Heart left ventricle (tissue), 16 donors: ENCODE results near the gene CD300E. TPM values are rescaled to one million over a fixed set of nuclear protein-coding genes. Genes with fewer than 3 reads are reported as not detected.

ENCODE experiments used
- ATAC-seq, 4 donors: fragments of 200-7000 bp; cut with Tn5 transposase; one replicate each; pipeline ENCODE4 v1.9.1; 2020 to 2022; ENCODE audit warnings: moderate library complexity in 4 of 4, mild to moderate bottlenecking in 3 of 4, moderate number of reproducible peaks in 1 of 4
- DNase-seq, 5 donors: peaks; one replicate each; pipeline ENCODE4 v3.0.0-alpha.2; 2020
- H3K27ac ChIP-seq, 12 donors: fragments of 200-600 bp; sonication (generic) in 4 of 12; one replicate each; pipeline versions ENCODE4 v1.5.0 to v1.8.0; 2016 to 2022; ENCODE audit warnings: mild to moderate bottlenecking in 2 of 12
- H3K27me3 ChIP-seq, 9 donors: fragments of 200-600 bp; sonication (generic) in 2 of 9; one replicate each; pipeline versions ENCODE4 v1.5.1 to v1.8.0; 2016 to 2022; ENCODE audit warnings: mild to moderate bottlenecking in 3 of 9
- H3K36me3 ChIP-seq, 9 donors: fragments of 200-600 bp; sonication (generic) in 2 of 9; one replicate each; pipeline versions ENCODE4 v1.5.0 to v1.8.0; 2018 to 2022; ENCODE audit warnings: mild to moderate bottlenecking in 2 of 9
- H3K4me1 ChIP-seq, 12 donors: fragments of 200-600 bp; sonication (generic) in 4 of 12; one replicate each; pipeline versions ENCODE4 v1.5.0 to v1.8.0; 2016 to 2022; ENCODE audit warnings: mild to moderate bottlenecking in 3 of 12
- H3K4me3 ChIP-seq, 12 donors: fragments of 200-600 bp; sonication (generic) in 4 of 12; one replicate each; pipeline versions ENCODE4 v1.5.0 to v1.8.0; 2017 to 2022; ENCODE audit warnings: mild to moderate bottlenecking in 9 of 12, moderate library complexity in 4 of 12
- H3K9me3 ChIP-seq, 12 donors: fragments of 200-600 bp; sonication (generic) in 4 of 12; one replicate each; pipeline versions ENCODE4 v1.5.0 to v1.8.0; 2016 to 2022; ENCODE audit warnings: mild to moderate bottlenecking in 1 of 12
- CTCF ChIP-seq, 12 donors: fragments of 200-600 bp; sonication (generic) in 4 of 12; IDR thresholded peaks; one replicate each; pipeline versions ENCODE4 v1.5.0 to v1.8.0; 2018 to 2022; ENCODE audit warnings: antibody characterized with exemption in 12 of 12, mild to moderate bottlenecking in 5 of 12
- POLR2A ChIP-seq, 2 donors: fragments of 450-650 bp; IDR thresholded peaks; one replicate each; pipeline ENCODE4 v1.6.1; 2017; ENCODE audit warnings: antibody characterized with exemption in 2 of 2, mild to moderate bottlenecking in 2 of 2, moderate library complexity in 2 of 2
- WGBS, 4 donors: extraction: QIAGEN DNeasy Blood & Tissue Kit in 2 of 4; methylation state at CpG; one replicate each; pipeline versions ENCODE4 v1.1.5 to v1.1.7; 2013 to 2018; 5-methylcytosine and 5-hydroxymethylcytosine counted together
- intact Hi-C, 10 donors: fragments of 100-400 bp; cut with DNase I; formaldehyde crosslinking; loops; one replicate each; pipeline versions ENCODE4 v1.11.1 to v1.14.2; 2022
- polyA plus RNA-seq, 2 donors: library from polyadenylated mRNA; stranded (reverse); fragments of 200-250 nt; gene quantifications; one replicate each; pipeline ENCODE4 v1.2.3, GENCODE V29; 2013
- total RNA-seq, 9 donors: library from RNA; depleted of rRNA in 2 of 9; stranded (reverse); fragments of >200 nt in 2 of 9; fragmentation: NEBNext Ultra II Directional in 3 of 9; extraction: Animal tissue kit (Norgen Biotek cat#: 25700) in 3 of 9; gene quantifications; one replicate each; pipeline versions ENCODE4 v1.1.0 to v1.2.4, GENCODE V29; 2016 to 2023
- donor health status: ischemic (EF 13 %, LVEDD 7.1; RV severe dilation, severe dysfunction).
- donor health status: healthy with polysubstance abuse.
- donor health status: DM: no; HTN: yes; CAD: no.
- donor health status: DM: no; HTN: no; CAD: no.
- donor health status: ischemic (EF 25% LVEDD 6.9; RV normal size, moderate dysfunction).
- donor health status: ischemic (EF 25% LVEDD 5.7; RV mildly dilated, moderate dysfunction).
- donor health status: healthy.
- donor health status: DM: yes; HTN: yes; CAD: no.
- donor health status: ischemic (EF 35%, LVEDD 5.7; RV mildly dilated, moderate dysfunction).
- donor health status: nonischemic (EF 11% LVEDD 7.7; RV severe dilation, severe dysfunction).
- donor health status: DM: yes; HTN: yes; CAD: no.
- donor health status: PGD.
- donor health status: ischemic (EF 29% LVEDD 5.4; RV normal size, mild dysfunction).
- donor health status: nonischemic (EF 23%, LVEDD 6.1; RV moderate dilation, normal function).

The CD300E gene
- total and polyA plus RNA-seq, 11 donors = 0.19 to 8.6 (median 0.46) TPM; not detected in 1

DNA sequence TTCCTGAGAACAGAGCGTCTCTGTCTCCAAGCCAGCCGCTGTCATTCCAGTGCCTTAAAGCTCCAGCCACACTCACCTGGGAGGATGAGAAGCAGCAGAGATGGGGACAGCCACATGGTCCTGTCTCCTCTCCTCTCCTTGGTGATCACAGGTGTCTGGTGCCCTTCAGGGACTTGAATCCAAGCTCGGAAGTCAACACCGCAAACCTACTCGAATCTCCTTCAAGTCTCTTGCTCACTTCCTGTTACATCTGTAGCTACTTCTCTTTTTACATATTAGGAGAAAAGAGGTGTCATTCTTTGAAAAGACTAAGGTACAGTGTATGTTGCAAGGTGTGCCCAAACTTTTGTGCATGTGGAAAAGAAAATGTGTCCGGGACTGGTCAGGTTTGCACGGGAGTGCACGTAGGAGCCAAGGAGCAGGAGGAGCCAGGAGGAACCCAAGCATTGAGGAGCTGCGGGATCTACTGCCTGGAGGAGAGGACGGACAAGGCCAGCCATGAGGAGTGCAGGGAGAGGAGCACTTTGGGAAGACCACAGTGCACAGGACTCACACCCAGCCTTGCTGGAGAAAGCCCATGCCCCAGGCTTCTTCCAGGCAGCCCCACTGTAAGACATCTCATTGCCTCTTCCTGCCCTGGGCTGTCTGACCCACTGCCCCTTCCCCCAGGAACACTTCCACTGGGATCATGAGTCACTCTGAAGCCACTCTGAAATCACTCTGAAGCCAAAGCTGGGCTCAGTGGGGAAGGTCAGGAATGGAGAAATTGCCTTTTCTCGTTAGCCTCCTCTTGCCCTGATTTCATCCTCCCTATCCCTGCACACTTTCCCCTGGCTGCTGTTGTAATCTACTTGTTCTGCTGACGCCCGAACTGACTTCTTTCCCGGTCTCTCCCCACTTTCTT lies 31.2 kb downstream of the CD300E start, which contains the start of gene CD300LD:
CD300LD (minus strand) TSS at position 197 of the 904 bp plus-strand sequence; CDS start at position 116, 81 bp downstream.
- intact Hi-C loops = no loop called here
- H3K4me1 ChIP-seq = peaks cover 0 to 8% (median 0%) of the 10 kb centered on the region in 12 donors
- DNase-seq (no peak), ATAC-seq (no peak)
- WGBS, 4 donors = 72 to 76% (median 73%) methylated on average over 14 of the region's 14 CpGs
- no peaks in the 10 kb centered on the region for H3K36me3 ChIP-seq
- H3K9me3 ChIP-seq = peaks cover 0 to 3% (median 0%) of the 10 kb centered on the region in 12 donors
- H3K4me3 ChIP-seq = no peak within 1 kb of the TSS
- TF ChIP-seq CTCF (IDR thresholded peaks at IDR 0.05) = no peak
- no peak for TF ChIP-seq POLR2A (IDR thresholded peaks at IDR 0.05)
- no peak within 1 kb of the TSS for H3K27ac ChIP-seq
- H3K27me3 ChIP-seq = peaks cover 0 to 32% (median 3%) of the 10 kb centered on the region in 9 donors

DNA sequence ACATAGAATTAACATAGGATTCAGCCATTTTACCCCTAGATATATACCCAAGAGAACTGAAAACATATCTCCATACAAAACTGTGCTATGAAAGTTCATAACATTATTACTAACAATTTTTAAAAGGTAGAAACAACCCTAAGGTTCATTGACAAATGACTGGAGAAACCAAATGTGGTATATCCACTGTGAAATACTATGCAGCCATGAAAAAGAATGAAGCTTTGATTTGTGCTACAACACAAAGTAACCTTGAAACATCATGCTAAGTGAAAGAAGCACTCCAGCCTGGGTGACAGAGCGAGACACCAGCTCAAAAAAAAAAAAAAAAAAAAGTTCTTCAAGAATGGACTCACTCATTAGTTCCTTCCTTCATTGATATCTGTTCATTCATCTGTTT lies 32.0 kb downstream of the CD300E start:
- no peak for TF ChIP-seq POLR2A (IDR thresholded peaks at IDR 0.05)
- no peak for ATAC-seq
- intact Hi-C loops = no loop called here
- no peaks in the 10 kb centered on the region for H3K36me3 ChIP-seq
- peaks cover 0 to 3% (median 0%) of the 10 kb centered on the region in 12 donors for H3K9me3 ChIP-seq
- peaks cover 0 to 27% (median 3%) of the 10 kb centered on the region in 9 donors for H3K27me3 ChIP-seq
- no peak for DNase-seq
- no peak overlapping the region for H3K27ac ChIP-seq
- WGBS, 4 donors = 59 to 80% (median 69%) methylated on average over 1 of the region's 1 CpG
- H3K4me1 ChIP-seq = peaks cover 0 to 8% (median 0%) of the 10 kb centered on the region in 12 donors
- no peak overlapping the region for H3K4me3 ChIP-seq

DNA sequence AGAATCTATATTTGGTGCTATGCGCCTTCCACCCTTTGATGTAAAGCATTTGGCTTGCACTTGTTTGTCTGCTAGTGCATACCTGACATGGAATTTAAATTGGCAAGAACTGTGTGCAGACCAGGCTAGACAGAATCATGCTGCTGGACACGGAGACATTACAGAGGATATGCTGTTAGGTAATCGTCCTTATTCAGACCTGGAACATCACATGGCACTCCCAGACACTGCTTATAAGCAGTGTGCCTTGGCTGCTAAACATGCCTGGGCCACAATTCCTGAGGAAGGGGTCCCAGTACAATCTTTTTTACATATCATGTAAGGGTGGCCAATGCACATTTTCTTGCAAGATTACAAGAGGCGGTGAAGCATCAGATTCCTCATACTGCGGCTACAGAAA lies 37.8 kb downstream of the CD300E start:
- Histone ChIP-seq H3K27me3 (peaks cover 0 to 9% (median 0%) of the 10 kb centered on the region in 9 donors), H3K4me1 (no peaks in the 10 kb centered on the region), H3K9me3 (peaks cover 0 to 3% (median 0%) of the 10 kb centered on the region in 12 donors), H3K36me3 (no peaks in the 10 kb centered on the region), H3K27ac (no peak overlapping the region), H3K4me3 (no peak overlapping the region)
- DNase-seq (no peak), ATAC-seq (no peak)
- WGBS, 4 donors = 59 to 72% (median 64%) methylated on average over 5 of the region's 5 CpGs
- no peak for TF ChIP-seq POLR2A (IDR thresholded peaks at IDR 0.05)
- TF ChIP-seq CTCF (IDR thresholded peaks at IDR 0.05) = no peak
- intact Hi-C loops = no loop called here

GRCh38 chr17:74584292-74585060 lies 39.1 kb downstream of the CD300E start:
- intact Hi-C loops = no loop called here
- peaks cover 0 to 7% (median 0%) of the 10 kb centered on the region in 12 donors for H3K4me1 ChIP-seq
- H3K27me3 ChIP-seq = peaks cover 0 to 4% (median 0%) of the 10 kb centered on the region in 9 donors
- H3K36me3 ChIP-seq = no peaks in the 10 kb centered on the region
- no peak for DNase-seq
- H3K9me3 ChIP-seq = peaks cover 0 to 3% (median 0%) of the 10 kb centered on the region in 12 donors
- no peak overlapping the region for H3K27ac ChIP-seq
- WGBS, 4 donors = 68 to 88% (median 80%) methylated on average over 14 of the region's 14 CpGs
- H3K4me3 ChIP-seq = no peak overlapping the region
- ATAC-seq = no peak
- TF ChIP-seq CTCF (IDR thresholded peaks at IDR 0.05) = no peak
- no peak for TF ChIP-seq POLR2A (IDR thresholded peaks at IDR 0.05)
